Measurements from ENCODE around the gene SUMO2.

DNA sequence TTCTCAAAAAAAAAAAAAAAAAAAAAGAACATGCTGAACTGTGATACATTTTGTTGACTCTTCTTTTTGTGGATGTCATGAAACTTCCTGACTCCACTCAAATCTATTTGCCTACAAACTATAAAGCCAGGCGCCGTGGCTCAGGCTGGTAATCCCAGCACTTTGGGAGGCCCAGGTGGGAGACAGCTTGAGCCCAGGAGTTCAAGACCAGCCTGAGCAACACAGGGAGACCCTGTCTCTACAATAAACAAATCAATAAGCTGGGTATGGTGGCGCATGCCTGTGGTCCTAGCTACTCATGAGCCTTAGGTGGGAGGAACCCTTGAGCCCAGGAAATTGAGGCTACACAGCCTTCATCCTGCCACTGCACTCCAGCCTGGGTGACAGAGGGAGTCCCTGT lies 49.8 kb downstream of the SUMO2 start:
- TF ChIP-seq, protein P1, sequence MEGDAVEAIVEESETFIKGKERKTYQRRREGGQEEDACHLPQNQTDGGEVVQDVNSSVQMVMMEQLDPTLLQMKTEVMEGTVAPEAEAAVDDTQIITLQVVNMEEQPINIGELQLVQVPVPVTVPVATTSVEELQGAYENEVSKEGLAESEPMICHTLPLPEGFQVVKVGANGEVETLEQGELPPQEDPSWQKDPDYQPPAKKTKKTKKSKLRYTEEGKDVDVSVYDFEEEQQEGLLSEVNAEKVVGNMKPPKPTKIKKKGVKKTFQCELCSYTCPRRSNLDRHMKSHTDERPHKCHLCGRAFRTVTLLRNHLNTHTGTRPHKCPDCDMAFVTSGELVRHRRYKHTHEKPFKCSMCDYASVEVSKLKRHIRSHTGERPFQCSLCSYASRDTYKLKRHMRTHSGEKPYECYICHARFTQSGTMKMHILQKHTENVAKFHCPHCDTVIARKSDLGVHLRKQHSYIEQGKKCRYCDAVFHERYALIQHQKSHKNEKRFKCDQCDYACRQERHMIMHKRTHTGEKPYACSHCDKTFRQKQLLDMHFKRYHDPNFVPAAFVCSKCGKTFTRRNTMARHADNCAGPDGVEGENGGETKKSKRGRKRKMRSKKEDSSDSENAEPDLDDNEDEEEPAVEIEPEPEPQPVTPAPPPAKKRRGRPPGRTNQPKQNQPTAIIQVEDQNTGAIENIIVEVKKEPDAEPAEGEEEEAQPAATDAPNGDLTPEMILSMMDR (IDR thresholded peaks at IDR 0.05; ENCODE audit: poor library complexity), result no peak
- TF ChIP-seq EZH2 (IDR thresholded peaks at IDR 0.05; ENCODE audit: borderline replicate concordance) (no peak), EZH2phosphoT487 (IDR thresholded peaks at IDR 0.05; ENCODE audit: low read depth, severe bottlenecking, unreplicated experiment) (no peak)

Measured in hepatocyte (in vitro differentiated cells).